WTC11 (cell line): ENCODE results near the gene CPNE1. TPM values are rescaled to one million over a fixed set of nuclear protein-coding genes. Genes with fewer than 3 reads are reported as not detected.
A peak's percentile ranks its signal among the peaks of the same experiment; 100 is the strongest.

Experiments used
- ATAC-seq: fragments of 200-7000 bp; cut with Tn5 transposase; 2 replicates; pipeline ENCODE4 v1.10.0; 2021; ENCODE audit warnings: mild to moderate bottlenecking, moderate library complexity
- CTCF ChIA-PET: fragments of 300-600 bp; sonication (Branson Sonifier 250); formaldehyde crosslinking; loops from one replicate; lab custom pipeline; 2021; ENCODE audit warnings: antibody characterized with exemption; lab: Charles Lee
- POLR2A ChIA-PET: fragments of 350-600 bp; sonication (Branson Sonifier 250); formaldehyde crosslinking; loops from one replicate; lab custom pipeline; 2021; ENCODE audit warnings: antibody characterized with exemption; lab: Charles Lee
- DNase-seq: peaks from one replicate; pipeline ENCODE4 v3.0.0; 2021; ENCODE audit warnings: low spot score
- H3K27ac Mint-ChIP-seq: 2 replicates; pipeline ENCODE4 v1.8.0; 2021; ENCODE audit warnings: mixed read lengths
- H3K27me3 Mint-ChIP-seq: 2 replicates; pipeline ENCODE4 v1.8.0; 2021; ENCODE audit warnings: low read depth, mild to moderate bottlenecking, moderate library complexity, mixed read lengths
- H3K36me3 Mint-ChIP-seq: 2 replicates; pipeline ENCODE4 v1.8.0; 2021; ENCODE audit warnings: mixed read lengths
- H3K4me1 Mint-ChIP-seq: 2 replicates; pipeline ENCODE4 v1.8.0; 2022; ENCODE audit warnings: mixed read lengths
- H3K4me3 Mint-ChIP-seq: 2 replicates; pipeline ENCODE4 v1.8.0; 2021; ENCODE audit warnings: mild to moderate bottlenecking, moderate library complexity, mixed read lengths
- H3K9me3 Mint-ChIP-seq: 2 replicates; pipeline ENCODE4 v1.8.0; 2021; ENCODE audit warnings: mixed read lengths
- ATF1 ChIP-seq: sonication (generic); formaldehyde crosslinking; IDR thresholded peaks from 2 replicates; pipeline ENCODE4 v1.8.1; 2023; ENCODE audit warnings: mild to moderate bottlenecking, moderate library complexity, missing genetic modification reagents
- CTCF ChIP-seq: fragments of 200-600 bp; IDR thresholded peaks from 2 replicates; pipeline ENCODE4 v1.8.0; 2022; ENCODE audit warnings: antibody characterized with exemption
- HMGXB4 ChIP-seq: sonication (generic); formaldehyde crosslinking; IDR thresholded peaks from 2 replicates; pipeline ENCODE4 v1.8.1; 2023; ENCODE audit warnings: mild to moderate bottlenecking, moderate library complexity, missing genetic modification reagents
- NR1H2 ChIP-seq: sonication (generic); formaldehyde crosslinking; IDR thresholded peaks from 2 replicates; pipeline ENCODE4 v1.9.0; 2021; ENCODE audit warnings: mild to moderate bottlenecking, moderate library complexity, missing genetic modification reagents
- RORB ChIP-seq: fragments of 250-450 bp; sonication (Bioruptor Pico); IDR thresholded peaks from 2 replicates; pipeline ENCODE4 v1.9.0; 2021; ENCODE audit warnings: mild to moderate bottlenecking
- SMAD4 ChIP-seq: sonication (generic); formaldehyde crosslinking; IDR thresholded peaks from 2 replicates; pipeline ENCODE4 v1.8.0; 2022; ENCODE audit warnings: mild to moderate bottlenecking, missing genetic modification reagents
- TCF7 ChIP-seq: sonication (generic); formaldehyde crosslinking; IDR thresholded peaks from 2 replicates; pipeline ENCODE4 v1.8.0; 2022; ENCODE audit warnings: mild to moderate bottlenecking, low read depth, missing genetic modification reagents, moderate library complexity
- ZNF232 ChIP-seq: sonication (generic); formaldehyde crosslinking; IDR thresholded peaks from 2 replicates; pipeline ENCODE4 v1.8.0; 2022; ENCODE audit warnings: mild to moderate bottlenecking, missing genetic modification reagents
- ZNF263 ChIP-seq: sonication (generic); formaldehyde crosslinking; IDR thresholded peaks from 2 replicates; pipeline ENCODE4 v1.8.1; 2022; ENCODE audit warnings: low read depth, mild to moderate bottlenecking, moderate library complexity, missing genetic modification reagents
- ZNF396 ChIP-seq: fragments of 250-450 bp; sonication (Bioruptor Pico); IDR thresholded peaks from 2 replicates; pipeline ENCODE4 v1.8.0; 2021; ENCODE audit warnings: mild to moderate bottlenecking, moderate library complexity, borderline replicate concordance
- ZNF425 ChIP-seq: fragments of 250-450 bp; sonication (Bioruptor Pico); conservative IDR thresholded peaks from 2 replicates; pipeline ENCODE4 v1.9.0; 2021; ENCODE audit warnings: mild to moderate bottlenecking
- ZNF532 ChIP-seq: fragments of 250-450 bp; sonication (Bioruptor Pico); IDR thresholded peaks from 2 replicates; pipeline ENCODE4 v1.9.0; 2021; ENCODE audit warnings: mild to moderate bottlenecking, borderline replicate concordance
- total RNA-seq: library from RNA; stranded (reverse); gene quantifications from 3 replicates; pipeline ENCODE4 v1.2.3, GENCODE V29; 2021
- TF ChIP-seq, protein P1 (sequence below): sonication (generic); formaldehyde crosslinking; IDR thresholded peaks from 2 replicates; pipeline ENCODE4 v1.8.0; 2023; ENCODE audit warnings: missing genetic modification reagents, mild to moderate bottlenecking, borderline replicate concordance
- TF ChIP-seq, protein P2 (sequence below): fragments of 250-450 bp; sonication (Bioruptor Pico); IDR thresholded peaks from 2 replicates; pipeline ENCODE4 v1.9.0; 2021; ENCODE audit warnings: moderate library complexity, mild to moderate bottlenecking, inconsistent platforms, borderline replicate concordance
- TF ChIP-seq, protein P3 (sequence below): sonication (generic); formaldehyde crosslinking; IDR thresholded peaks from 2 replicates; pipeline ENCODE4 v1.8.0; 2022; ENCODE audit warnings: mild to moderate bottlenecking, missing genetic modification reagents

The CPNE1 gene
- total RNA-seq, 1 experiment from 2014 or later: 312 TPM

DNA sequence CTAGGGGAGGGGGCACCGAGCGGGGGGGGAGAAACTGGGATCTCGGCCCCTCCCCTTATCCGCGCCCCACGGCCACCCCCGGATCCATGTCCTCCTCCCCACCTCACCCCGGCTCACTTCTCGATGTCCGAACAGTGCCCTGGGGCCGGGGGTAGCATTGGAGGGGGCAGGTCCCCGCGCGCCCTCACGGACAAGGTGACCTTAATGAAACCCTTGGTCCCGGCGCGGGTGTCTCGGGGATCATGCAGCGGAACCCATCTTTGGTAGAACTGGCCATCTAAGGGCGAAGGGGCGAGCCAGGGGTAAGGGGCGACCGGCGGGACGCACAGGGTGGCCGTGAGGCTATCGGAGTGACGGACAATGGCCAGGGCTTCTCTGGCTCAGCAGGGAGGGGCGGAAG is 62.7 kb downstream of the CPNE1 start (continued):
- TF ChIP-seq, protein P1, sequence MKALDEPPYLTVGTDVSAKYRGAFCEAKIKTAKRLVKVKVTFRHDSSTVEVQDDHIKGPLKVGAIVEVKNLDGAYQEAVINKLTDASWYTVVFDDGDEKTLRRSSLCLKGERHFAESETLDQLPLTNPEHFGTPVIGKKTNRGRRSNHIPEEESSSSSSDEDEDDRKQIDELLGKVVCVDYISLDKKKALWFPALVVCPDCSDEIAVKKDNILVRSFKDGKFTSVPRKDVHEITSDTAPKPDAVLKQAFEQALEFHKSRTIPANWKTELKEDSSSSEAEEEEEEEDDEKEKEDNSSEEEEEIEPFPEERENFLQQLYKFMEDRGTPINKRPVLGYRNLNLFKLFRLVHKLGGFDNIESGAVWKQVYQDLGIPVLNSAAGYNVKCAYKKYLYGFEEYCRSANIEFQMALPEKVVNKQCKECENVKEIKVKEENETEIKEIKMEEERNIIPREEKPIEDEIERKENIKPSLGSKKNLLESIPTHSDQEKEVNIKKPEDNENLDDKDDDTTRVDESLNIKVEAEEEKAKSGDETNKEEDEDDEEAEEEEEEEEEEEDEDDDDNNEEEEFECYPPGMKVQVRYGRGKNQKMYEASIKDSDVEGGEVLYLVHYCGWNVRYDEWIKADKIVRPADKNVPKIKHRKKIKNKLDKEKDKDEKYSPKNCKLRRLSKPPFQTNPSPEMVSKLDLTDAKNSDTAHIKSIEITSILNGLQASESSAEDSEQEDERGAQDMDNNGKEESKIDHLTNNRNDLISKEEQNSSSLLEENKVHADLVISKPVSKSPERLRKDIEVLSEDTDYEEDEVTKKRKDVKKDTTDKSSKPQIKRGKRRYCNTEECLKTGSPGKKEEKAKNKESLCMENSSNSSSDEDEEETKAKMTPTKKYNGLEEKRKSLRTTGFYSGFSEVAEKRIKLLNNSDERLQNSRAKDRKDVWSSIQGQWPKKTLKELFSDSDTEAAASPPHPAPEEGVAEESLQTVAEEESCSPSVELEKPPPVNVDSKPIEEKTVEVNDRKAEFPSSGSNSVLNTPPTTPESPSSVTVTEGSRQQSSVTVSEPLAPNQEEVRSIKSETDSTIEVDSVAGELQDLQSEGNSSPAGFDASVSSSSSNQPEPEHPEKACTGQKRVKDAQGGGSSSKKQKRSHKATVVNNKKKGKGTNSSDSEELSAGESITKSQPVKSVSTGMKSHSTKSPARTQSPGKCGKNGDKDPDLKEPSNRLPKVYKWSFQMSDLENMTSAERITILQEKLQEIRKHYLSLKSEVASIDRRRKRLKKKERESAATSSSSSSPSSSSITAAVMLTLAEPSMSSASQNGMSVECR (CRISPR knock-in tag): no peak
- TF ChIP-seq, protein P2, sequence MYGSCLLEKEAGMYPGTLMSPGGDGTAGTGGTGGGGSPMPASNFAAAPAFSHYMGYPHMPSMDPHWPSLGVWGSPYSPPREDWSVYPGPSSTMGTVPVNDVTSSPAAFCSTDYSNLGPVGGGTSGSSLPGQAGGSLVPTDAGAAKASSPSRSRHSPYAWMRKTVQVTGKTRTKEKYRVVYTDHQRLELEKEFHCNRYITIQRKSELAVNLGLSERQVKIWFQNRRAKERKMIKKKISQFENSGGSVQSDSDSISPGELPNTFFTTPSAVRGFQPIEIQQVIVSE: no peak
- TF ChIP-seq ZNF532 (CRISPR knock-in tag): no peak
- TF ChIP-seq NR1H2: no peak
- TF ChIP-seq ZNF425: no peak
- TF ChIP-seq ZNF396: no peak

DNA sequence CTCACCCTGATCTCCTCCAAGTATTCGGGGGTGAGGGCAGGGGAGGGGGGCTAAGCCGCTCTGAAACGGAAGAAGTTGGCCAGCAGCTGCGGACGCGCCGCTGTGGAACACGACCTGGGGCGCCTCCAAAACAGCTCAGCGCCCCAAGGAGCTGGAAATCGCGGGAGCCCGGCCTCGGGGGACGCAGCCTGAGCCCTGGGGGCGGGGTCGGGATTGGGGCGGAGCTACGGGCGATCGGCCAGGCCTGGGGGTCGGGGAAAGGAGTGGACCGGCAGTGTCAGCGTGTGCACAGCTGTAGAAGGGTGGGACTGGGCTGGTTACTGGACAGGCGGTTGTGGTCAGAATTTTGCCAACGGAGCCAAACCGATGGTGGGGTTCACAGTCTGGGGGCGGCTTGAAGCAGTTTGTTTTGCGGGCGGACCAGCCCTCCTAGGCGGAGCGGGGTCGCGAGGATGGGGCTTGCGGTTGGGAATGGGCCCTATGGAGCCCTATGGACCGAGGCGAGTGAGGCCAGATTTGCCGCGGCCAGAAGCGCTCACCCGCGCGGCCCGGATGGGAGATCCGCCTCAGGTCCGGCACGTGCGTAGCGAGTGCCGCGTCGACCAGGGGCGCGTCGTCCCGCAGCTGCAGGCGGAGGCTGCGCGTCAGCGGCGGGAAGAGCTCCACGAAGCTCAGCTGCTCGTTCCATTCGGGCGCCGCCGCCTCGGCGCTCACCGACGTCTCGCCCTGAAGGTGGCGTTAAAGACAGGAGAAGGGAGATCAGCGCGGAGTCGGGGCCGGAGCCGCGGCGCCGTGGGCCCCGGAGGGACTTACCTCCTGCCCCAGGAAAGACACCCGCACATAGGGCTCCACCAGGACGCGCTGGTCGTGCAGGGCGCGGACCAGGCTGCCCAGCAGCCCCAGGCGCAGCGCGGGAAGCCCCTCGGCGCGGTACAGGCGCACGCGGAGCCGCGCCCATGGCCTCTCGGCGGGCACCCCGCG is 63.4 kb downstream of the CPNE1 start:
- Mint-ChIP-seq H3K9me3 (no peaks in the 10 kb centered on the region), H3K4me1 (peaks cover 9% of the 10 kb centered on the region), H3K4me3 (peak overlapping the region; percentile 76), H3K27me3 (peaks cover 74% of the 10 kb centered on the region), H3K27ac (no peak overlapping the region), H3K36me3 (no peaks in the 10 kb centered on the region)
- ChIA-PET CTCF (interaction anchor here (0.6 to 2.1 kb wide), 19 partner anchors 9 to 601 kb away, joined by 3 to 62 read pairs (median 5); partner anchors contain the start of genes ERGIC3, SCAND1 and SPAG4), POLR2A (interaction anchor here (0.6 to 1.6 kb wide), 7 partner anchors 15 to 353 kb away, joined by 3 to 8 read pairs (median 3); partner anchors contain the start of genes RBM39, SCAND1 and SPAG4)
- peak; percentile 63 for ATAC-seq
- DNase-seq: peak; percentile 80
- TF ChIP-seq ZNF232 (CRISPR knock-in tag) (peak; percentile 98), TCF7 (peak; percentile 98), CTCF (no peak), SMAD4 (CRISPR knock-in tag) (peak; percentile 97), ZNF263 (CRISPR knock-in tag) (peak; percentile 76; the same call in 1 of the 2 replicates), ATF1 (CRISPR knock-in tag) (peak; percentile 99), HMGXB4 (CRISPR knock-in tag) (peak; percentile 91; the same call in 1 of the 2 replicates), RORB (no peak)
- TF ChIP-seq, protein P3, sequence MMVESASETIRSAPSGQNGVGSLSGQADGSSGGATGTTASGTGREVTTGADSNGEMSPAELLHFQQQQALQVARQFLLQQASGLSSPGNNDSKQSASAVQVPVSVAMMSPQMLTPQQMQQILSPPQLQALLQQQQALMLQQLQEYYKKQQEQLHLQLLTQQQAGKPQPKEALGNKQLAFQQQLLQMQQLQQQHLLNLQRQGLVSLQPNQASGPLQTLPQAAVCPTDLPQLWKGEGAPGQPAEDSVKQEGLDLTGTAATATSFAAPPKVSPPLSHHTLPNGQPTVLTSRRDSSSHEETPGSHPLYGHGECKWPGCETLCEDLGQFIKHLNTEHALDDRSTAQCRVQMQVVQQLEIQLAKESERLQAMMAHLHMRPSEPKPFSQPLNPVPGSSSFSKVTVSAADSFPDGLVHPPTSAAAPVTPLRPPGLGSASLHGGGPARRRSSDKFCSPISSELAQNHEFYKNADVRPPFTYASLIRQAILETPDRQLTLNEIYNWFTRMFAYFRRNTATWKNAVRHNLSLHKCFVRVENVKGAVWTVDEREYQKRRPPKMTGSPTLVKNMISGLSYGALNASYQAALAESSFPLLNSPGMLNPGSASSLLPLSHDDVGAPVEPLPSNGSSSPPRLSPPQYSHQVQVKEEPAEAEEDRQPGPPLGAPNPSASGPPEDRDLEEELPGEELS (CRISPR knock-in tag): peak; percentile 99
